HL-60 (cell line): ENCODE data around the gene JPT2.

Experiments
- DNase-seq, 2 experiments: peaks; one replicate each; pipeline ENCODE4 v3.0.0-alpha.2; 2010 to 2020; ENCODE audit warnings: low read depth in 1 of 2, low spot score in 1 of 2
- H3K27ac ChIP-seq: fragments of 250-450 bp; sonication (Bioruptor Pico); replicated peaks from 2 replicates; pipeline ENCODE4 v1.5.1; 2020; ENCODE audit warnings: mild to moderate bottlenecking, moderate library complexity
- H3K27me3 ChIP-seq: fragments of 250-450 bp; sonication (Bioruptor Pico); 2 replicates; pipeline ENCODE4 v1.5.1; 2021; ENCODE audit warnings: mild to moderate bottlenecking, moderate library complexity; ENCODE audit not compliant: insufficient read depth, poor library complexity, severe bottlenecking
- H3K4me3 ChIP-seq: replicated peaks from 2 replicates; pipeline ENCODE4 v1.5.1; 2011; ENCODE audit warnings: mild to moderate bottlenecking, control low read depth, low read length; ENCODE audit not compliant: insufficient read depth
- CTCF ChIP-seq: IDR thresholded peaks from one replicate; pipeline ENCODE4 v1.5.1; 2011; ENCODE audit warnings: low read length, control low read depth, inconsistent platforms; ENCODE audit not compliant: insufficient read depth
- GABPA ChIP-seq: IDR thresholded peaks from 2 replicates; pipeline ENCODE4 v1.6.1; 2012; ENCODE audit warnings: low read depth
- POLR2AphosphoS5 ChIP-seq: IDR thresholded peaks from 2 replicates; pipeline ENCODE4 v1.6.1; 2012; ENCODE audit warnings: low read depth
- REST ChIP-seq: IDR thresholded peaks from 2 replicates; pipeline ENCODE4 v1.6.1; 2012; ENCODE audit warnings: low read depth; ENCODE audit not compliant: insufficient replicate concordance
- SPI1 ChIP-seq: IDR thresholded peaks from 2 replicates; pipeline ENCODE4 v1.6.1; 2012; ENCODE audit warnings: low read depth, mild to moderate bottlenecking, borderline replicate concordance

JPT2 gene

GRCh38 chr16:1651974-1652312 lies 26.1 kb upstream of the JPT2 start:
- Histone ChIP-seq H3K27me3 (no peaks in the 10 kb centered on the region), H3K27ac (no peak overlapping the region), H3K4me3 (no peak overlapping the region)
- no peak for DNase-seq
- TF ChIP-seq REST: no peak
- no peak for TF ChIP-seq POLR2AphosphoS5
- no peak for TF ChIP-seq SPI1
- no peak for TF ChIP-seq CTCF
- TF ChIP-seq GABPA: no peak

GRCh38 chr16:1653023-1653422 lies 25.1 kb upstream of the JPT2 start:
- no peak for DNase-seq
- H3K4me3 ChIP-seq: no peak overlapping the region
- no peak overlapping the region for H3K27ac ChIP-seq
- TF ChIP-seq GABPA (no peak), SPI1 (no peak), POLR2AphosphoS5 (no peak), REST (no peak), CTCF (no peak)
- H3K27me3 ChIP-seq: no peaks in the 10 kb centered on the region

- peak overlapping the region; percentile 23; the same call in 1 of the 2 replicates for H3K27ac ChIP-seq
- H3K4me3 ChIP-seq: no peak overlapping the region
- peak in 1 of 2 experiments; percentile 54 for DNase-seq
- no peaks in the 10 kb centered on the region for H3K27me3 ChIP-seq
- no peak for TF ChIP-seq POLR2AphosphoS5
- TF ChIP-seq GABPA: 0 out of 2 replicates have a peak, but pooled peaks have one; percentile 36
- no peak for TF ChIP-seq CTCF
- no peak for TF ChIP-seq REST
- TF ChIP-seq SPI1: peak; percentile 67; the same call in 1 of the 2 replicates
Measured at GRCh38 chr16:1654505-1655268, 23.4 kb upstream of the JPT2 start.
